A673 (cell line): ENCODE data around the gene TNS3. TPM values are rescaled to one million over a fixed set of nuclear protein-coding genes. Genes with fewer than 3 reads are reported as not detected.

Experiments used
- BruUV-seq: library from RNA; stranded (reverse); fragments of 400-500 nt; replicated peaks from 2 replicates; lab custom pipeline; 2021; lab: Mats Ljungman, UMichigan
- CTCF ChIA-PET: fragments of 300-600 bp; sonication (Branson Sonifier 250); formaldehyde crosslinking; loops from one replicate; lab custom pipeline; 2022; ENCODE audit warnings: antibody characterized with exemption; lab: Charles Lee
- POLR2A ChIA-PET: fragments of 300-600 bp; sonication (Branson Sonifier 250); formaldehyde crosslinking; loops from one replicate; lab custom pipeline; 2022; ENCODE audit warnings: antibody characterized with exemption; ENCODE audit not compliant: low non-redundant PET; lab: Charles Lee
- DNase-seq: peaks from one replicate; pipeline ENCODE4 v3.0.0-alpha.2; 2015; ENCODE audit warnings: low spot score
- H3K27ac ChIP-seq: fragments of 200-600 bp; sonication (generic); 2 replicates; pipeline ENCODE4 v1.5.1; 2016; ENCODE audit warnings: mixed run types, low read depth, mild to moderate bottlenecking, mixed read lengths, antibody characterized with exemption, low read length; ENCODE audit not compliant: poor library complexity, severe bottlenecking
- H3K27me3 ChIP-seq: fragments of 200-600 bp; sonication (generic); replicated peaks from 2 replicates; pipeline ENCODE4 v1.6.1; 2017; ENCODE audit warnings: mixed run types, low read depth, mild to moderate bottlenecking, mixed read lengths, antibody characterized with exemption, low read length; ENCODE audit not compliant: insufficient read depth, poor library complexity
- H3K36me3 ChIP-seq: fragments of 200-600 bp; sonication (generic); 2 replicates; pipeline ENCODE4 v1.6.1; 2016; ENCODE audit warnings: mixed run types, mild to moderate bottlenecking, mixed read lengths, antibody characterized with exemption, low read length; ENCODE audit not compliant: insufficient read depth, poor library complexity, severe bottlenecking
- H3K4me1 ChIP-seq: fragments of 200-600 bp; sonication (generic); 2 replicates; pipeline ENCODE4 v1.6.1; 2017; ENCODE audit warnings: mixed run types, mild to moderate bottlenecking, mixed read lengths, antibody characterized with exemption, low read length; ENCODE audit not compliant: insufficient read depth, poor library complexity, severe bottlenecking
- H3K4me3 ChIP-seq: fragments of 200-600 bp; sonication (generic); 2 replicates; pipeline ENCODE4 v1.5.1; 2016; ENCODE audit warnings: low read depth, mixed run types, mild to moderate bottlenecking, mixed read lengths, low read length; ENCODE audit not compliant: poor library complexity, severe bottlenecking
- H3K9me3 ChIP-seq: fragments of 200-600 bp; sonication (generic); 2 replicates; pipeline ENCODE4 v1.6.1; 2016; ENCODE audit warnings: mixed run types, low read depth, mild to moderate bottlenecking, mixed read lengths, antibody characterized with exemption, low read length; ENCODE audit not compliant: poor library complexity, severe bottlenecking
- EZH2 ChIP-seq: fragments of 200-600 bp; sonication (generic); IDR thresholded peaks from 2 replicates; pipeline ENCODE4 v1.6.1; 2017; ENCODE audit warnings: borderline replicate concordance, low read depth, mild to moderate bottlenecking, mixed read lengths, antibody characterized with exemption, low read length; ENCODE audit not compliant: poor library complexity, severe bottlenecking
- intact Hi-C: fragments of 100-400 bp; cut with micrococcal nuclease; formaldehyde crosslinking; loops from one replicate; pipeline ENCODE4 v1.10.0; 2022; ENCODE audit not compliant: unreplicated experiment
- total RNA-seq: library from RNA; stranded (reverse); gene quantifications from 2 replicates; pipeline ENCODE4 v1.2.3, GENCODE V29; 2021
- TF ChIP-seq, protein P1 (sequence below): fragments of 300-800, 200-600 bp; sonication (generic); conservative IDR thresholded peaks from 2 replicates; pipeline ENCODE4 v1.5.1; 2017; ENCODE audit warnings: low read depth, mild to moderate bottlenecking, antibody characterized with exemption, low read length, moderate library complexity, mixed read lengths

TNS3 gene
- total RNA-seq, 1 experiment from 2014 or later: not detected

DNA sequence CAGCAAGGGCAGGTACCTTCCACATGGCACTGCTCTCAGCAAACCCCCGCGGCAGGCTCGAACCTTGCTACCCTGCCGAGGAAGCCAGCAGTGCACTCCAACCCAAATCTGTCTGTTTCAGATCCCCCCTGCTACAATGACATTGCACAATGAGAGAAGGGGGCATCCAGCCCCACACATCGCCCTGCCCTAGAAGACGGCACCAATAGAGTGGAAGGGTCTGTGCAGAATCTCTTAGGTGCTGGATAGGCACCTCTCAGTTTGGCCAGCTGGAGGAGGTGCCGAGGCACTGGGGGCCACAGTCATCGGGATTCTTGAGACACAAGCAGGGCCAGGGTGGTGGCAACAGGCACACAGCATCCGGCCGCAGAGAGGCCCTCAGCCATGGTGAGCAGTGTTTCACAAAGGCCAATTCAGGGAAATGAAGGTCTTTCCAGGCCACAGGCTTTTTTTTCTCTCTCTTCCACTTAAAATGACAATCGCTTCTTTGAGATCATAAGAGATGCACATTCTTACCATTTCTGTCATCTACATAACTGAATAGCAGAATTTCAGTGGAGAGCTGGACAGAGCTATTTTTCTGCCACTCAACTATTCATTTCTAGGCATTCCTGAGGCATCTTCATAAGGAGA, 281.3 kb downstream of the TNS3 start:
- CTCF ChIA-PET: no interaction called here
- no TSS peak for BruUV-seq
- Histone ChIP-seq H3K36me3 (no peaks in the 10 kb centered on the region), H3K9me3 (no peaks in the 10 kb centered on the region), H3K4me1 (no peaks in the 10 kb centered on the region), H3K27me3 (peaks cover 4% of the 10 kb centered on the region), H3K4me3 (no peak overlapping the region), H3K27ac (no peak overlapping the region)
- TF ChIP-seq EZH2: no peak
- TF ChIP-seq, protein P1, sequence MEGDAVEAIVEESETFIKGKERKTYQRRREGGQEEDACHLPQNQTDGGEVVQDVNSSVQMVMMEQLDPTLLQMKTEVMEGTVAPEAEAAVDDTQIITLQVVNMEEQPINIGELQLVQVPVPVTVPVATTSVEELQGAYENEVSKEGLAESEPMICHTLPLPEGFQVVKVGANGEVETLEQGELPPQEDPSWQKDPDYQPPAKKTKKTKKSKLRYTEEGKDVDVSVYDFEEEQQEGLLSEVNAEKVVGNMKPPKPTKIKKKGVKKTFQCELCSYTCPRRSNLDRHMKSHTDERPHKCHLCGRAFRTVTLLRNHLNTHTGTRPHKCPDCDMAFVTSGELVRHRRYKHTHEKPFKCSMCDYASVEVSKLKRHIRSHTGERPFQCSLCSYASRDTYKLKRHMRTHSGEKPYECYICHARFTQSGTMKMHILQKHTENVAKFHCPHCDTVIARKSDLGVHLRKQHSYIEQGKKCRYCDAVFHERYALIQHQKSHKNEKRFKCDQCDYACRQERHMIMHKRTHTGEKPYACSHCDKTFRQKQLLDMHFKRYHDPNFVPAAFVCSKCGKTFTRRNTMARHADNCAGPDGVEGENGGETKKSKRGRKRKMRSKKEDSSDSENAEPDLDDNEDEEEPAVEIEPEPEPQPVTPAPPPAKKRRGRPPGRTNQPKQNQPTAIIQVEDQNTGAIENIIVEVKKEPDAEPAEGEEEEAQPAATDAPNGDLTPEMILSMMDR: no peak
- intact Hi-C loops: no loop called here
- no peak for DNase-seq
- POLR2A ChIA-PET: no interaction called here

DNA sequence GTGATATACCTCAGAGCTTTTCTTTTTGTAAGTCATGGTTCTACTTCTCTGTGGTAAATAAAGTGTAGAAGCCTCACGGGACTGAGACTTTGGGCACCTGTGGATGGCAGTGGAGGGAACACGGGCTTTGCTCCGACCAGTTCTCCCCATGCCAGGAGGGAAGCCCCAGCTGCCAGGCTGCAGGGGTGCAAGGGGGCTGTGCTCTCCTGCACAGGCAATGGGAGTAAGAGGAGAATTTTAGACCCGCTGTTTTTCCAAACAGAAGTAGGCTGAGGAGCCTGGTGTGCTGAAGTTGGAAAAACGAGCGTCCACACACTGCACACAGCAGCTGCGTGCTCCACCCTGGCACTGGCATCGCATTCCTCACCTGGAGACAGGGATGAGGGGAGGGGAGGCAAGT, 282.4 kb downstream of the TNS3 start:
- no peak overlapping the region for H3K27ac ChIP-seq
- H3K4me3 ChIP-seq: no peak overlapping the region
- H3K4me1 ChIP-seq: no peaks in the 10 kb centered on the region
- CTCF ChIA-PET: no interaction called here
- POLR2A ChIA-PET: no interaction called here
- peaks cover 5% of the 10 kb centered on the region for H3K27me3 ChIP-seq
- no peaks in the 10 kb centered on the region for H3K36me3 ChIP-seq
- intact Hi-C loops: no loop called here
- no peaks in the 10 kb centered on the region for H3K9me3 ChIP-seq
- no peak for DNase-seq
- TF ChIP-seq EZH2: no peak
- TF ChIP-seq, protein P1: no peak
- BruUV-seq: no TSS peak

DNA sequence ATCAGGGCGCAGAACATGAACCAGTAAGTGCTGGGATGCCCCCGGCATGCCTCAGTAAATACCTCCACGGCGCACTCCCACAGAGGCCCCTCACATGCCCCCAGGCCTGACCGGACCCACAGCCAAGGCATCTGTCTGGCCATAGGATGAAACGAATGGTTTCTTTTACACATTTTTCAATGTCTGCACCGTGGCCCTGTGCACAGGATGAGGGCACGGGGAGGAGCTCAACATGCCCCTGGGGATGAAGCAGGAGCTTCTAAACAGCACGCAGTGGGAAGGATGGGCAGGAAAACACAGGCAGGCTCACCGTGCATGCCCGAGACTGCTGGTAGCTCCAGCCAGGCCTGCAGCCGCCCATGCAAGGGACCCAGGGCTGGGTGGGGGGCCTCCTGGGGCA, 283.3 kb downstream of the TNS3 start:
- ChIA-PET CTCF (no interaction called here), POLR2A (no interaction called here)
- Histone ChIP-seq H3K9me3 (no peaks in the 10 kb centered on the region), H3K4me3 (no peak overlapping the region), H3K36me3 (no peaks in the 10 kb centered on the region), H3K27me3 (peaks cover 5% of the 10 kb centered on the region), H3K4me1 (no peaks in the 10 kb centered on the region), H3K27ac (no peak overlapping the region)
- no peak for DNase-seq
- TF ChIP-seq EZH2: no peak
- TF ChIP-seq, protein P1: no peak
- intact Hi-C loops: no loop called here
- BruUV-seq: no TSS peak
